H1 (cell line): ENCODE data around the gene LDLRAD4. TPM values are rescaled to one million over a fixed set of nuclear protein-coding genes. Genes with fewer than 3 reads are reported as not detected.

Experiments used
- CTCF ChIA-PET: fragments of 300-600 bp; sonication (Branson Sonifier 250); formaldehyde crosslinking; loops from one replicate; lab custom pipeline; 2021; ENCODE audit not compliant: partially characterized antibody; lab: Charles Lee
- POLR2A ChIA-PET: fragments of 300-600 bp; sonication (Branson Sonifier 250); formaldehyde crosslinking; loops from one replicate; lab custom pipeline; 2021; ENCODE audit warnings: inconsistent platforms; ENCODE audit not compliant: partially characterized antibody; lab: Charles Lee
- DNase-seq, 2 experiments: peaks; one replicate each; pipeline versions ENCODE4 v3.0.0 to v3.0.0-alpha.2; 2010 to 2022; ENCODE audit warnings: low spot score in 2 of 2, low read depth in 1 of 2, mixed read lengths in 1 of 2
- FAIRE-seq: peaks from 2 replicates; lab custom pipeline; 2011; peaks lifted over from hg19 to GRCh38; lab: Jason Lieb, UNC
- H2AFZ ChIP-seq: 2 replicates; pipeline ENCODE4 v1.8.1; 2012; ENCODE audit warnings: low read length, inconsistent platforms
- H2AK5ac ChIP-seq: 2 replicates; pipeline ENCODE4 v1.6.1; 2013; ENCODE audit warnings: low read depth, low read length
- H2BK120ac ChIP-seq: replicated peaks from 2 replicates; pipeline ENCODE3; 2013; ENCODE audit warnings: low read depth, low read length, inconsistent platforms
- H2BK12ac ChIP-seq: 2 replicates; pipeline ENCODE4 v1.6.1; 2013; ENCODE audit warnings: low read depth, low read length
- H2BK15ac ChIP-seq: 2 replicates; pipeline ENCODE4 v1.6.1; 2013; ENCODE audit warnings: low read length
- H2BK20ac ChIP-seq: 2 replicates; pipeline ENCODE4 v1.6.1; 2013; ENCODE audit warnings: low read length
- H2BK5ac ChIP-seq: 2 replicates; pipeline ENCODE4 v1.6.1; 2013; ENCODE audit warnings: low read depth, low read length
- H3K14ac ChIP-seq: 2 replicates; pipeline ENCODE4 v1.6.1; 2013; ENCODE audit warnings: inconsistent platforms; ENCODE audit not compliant: insufficient read length
- H3K18ac ChIP-seq: 2 replicates; pipeline ENCODE4 v1.6.1; 2013; ENCODE audit warnings: low read length; ENCODE audit errors: extremely low read depth
- H3K23ac ChIP-seq: 2 replicates; pipeline ENCODE4 v1.6.1; 2013; ENCODE audit warnings: inconsistent platforms; ENCODE audit not compliant: insufficient read length
- H3K23me2 ChIP-seq: 2 replicates; pipeline ENCODE4 v1.6.1; 2013; ENCODE audit warnings: low read depth, low read length
- H3K27ac ChIP-seq: 2 replicates; pipeline ENCODE4 v1.6.1; 2011; ENCODE audit warnings: low read depth, low read length, inconsistent platforms
- H3K27me3 ChIP-seq, 4 experiments: replicated peaks in 1 of 4; 1 replicate in 1 of 4; 2 replicates in 3 of 4; pipeline versions ENCODE4 v1.6.1 to v1.8.1; 2011 to 2013; ENCODE audit warnings: low read length in 3 of 4, mild to moderate bottlenecking in 3 of 4, inconsistent platforms in 2 of 4, mixed read lengths in 2 of 4, moderate library complexity in 1 of 4; ENCODE audit not compliant: control insufficient read depth in 3 of 4, insufficient read depth in 3 of 4; ENCODE audit errors: extremely low read depth in 1 of 4
- H3K36me3 ChIP-seq, 4 experiments: 2 replicates each; pipeline versions ENCODE4 v1.6.1 to v1.8.1; 2011 to 2013; ENCODE audit warnings: mild to moderate bottlenecking in 4 of 4, low read length in 3 of 4, moderate library complexity in 2 of 4, control low read depth in 1 of 4, inconsistent platforms in 1 of 4; ENCODE audit not compliant: insufficient read depth in 4 of 4, control insufficient read depth in 2 of 4
- H3K4ac ChIP-seq: replicated peaks from 2 replicates; pipeline ENCODE3; 2013; ENCODE audit warnings: low read length, low read depth, mixed read lengths, inconsistent platforms; ENCODE audit not compliant: insufficient read length
- H3K4me1 ChIP-seq, 4 experiments: replicated peaks in 1 of 4; 1 replicate in 1 of 4; 2 replicates in 3 of 4; pipeline versions ENCODE4 v1.6.1 to v1.8.1; 2011 to 2013; ENCODE audit warnings: low read length in 3 of 4, inconsistent platforms in 2 of 4, mixed read lengths in 1 of 4; ENCODE audit not compliant: insufficient read depth in 4 of 4, control insufficient read depth in 3 of 4
- H3K4me2 ChIP-seq, 2 experiments: 2 replicates each; pipeline versions ENCODE4 v1.6.1 to v1.8.1; 2011 to 2013; ENCODE audit warnings: low read depth in 2 of 2, low read length in 2 of 2, control low read depth in 1 of 2, inconsistent platforms in 1 of 2, mild to moderate bottlenecking in 1 of 2; ENCODE audit not compliant: insufficient read depth in 1 of 2
- H3K4me3 ChIP-seq, 4 experiments: fragments of 200-600, 300-600 bp in 1 of 4; sonication (generic), shearing (Covaris generic), sonication (Bioruptor Twin) in 1 of 4; 2 replicates each; pipeline versions ENCODE4 v1.5.1 to v1.8.1; 2011 to 2016; ENCODE audit warnings: low read length in 4 of 4, low read depth in 3 of 4, control low read depth in 2 of 4, inconsistent platforms in 2 of 4, mild to moderate bottlenecking in 2 of 4, mixed read lengths in 1 of 4, moderate library complexity in 1 of 4; ENCODE audit not compliant: insufficient read depth in 2 of 4; ENCODE audit errors: extremely low read depth in 1 of 4
- H3K56ac ChIP-seq: replicated peaks from 2 replicates; pipeline ENCODE3; 2013; ENCODE audit warnings: low read depth, mild to moderate bottlenecking, mixed read lengths, low read length, inconsistent platforms; ENCODE audit not compliant: insufficient read length
- H3K79me1 ChIP-seq: 2 replicates; pipeline ENCODE4 v1.6.1; 2013; ENCODE audit warnings: low read depth, low read length, control low read depth
- H3K79me2 ChIP-seq, 2 experiments: 2 replicates each; pipeline versions ENCODE4 v1.6.1 to v1.8.1; 2012 to 2013; ENCODE audit warnings: low read length in 2 of 2, mild to moderate bottlenecking in 2 of 2, inconsistent platforms in 1 of 2; ENCODE audit not compliant: insufficient read depth in 2 of 2, control insufficient read depth in 1 of 2
- H3K9ac ChIP-seq, 4 experiments: replicated peaks in 1 of 4; 1 replicate in 1 of 4; 2 replicates in 3 of 4; pipeline versions ENCODE4 v1.6.1 to v1.8.1; 2011 to 2013; ENCODE audit warnings: low read depth in 3 of 4, low read length in 3 of 4, control low read depth in 2 of 4, mild to moderate bottlenecking in 2 of 4, moderate library complexity in 2 of 4, inconsistent platforms in 1 of 4; ENCODE audit errors: extremely low read depth in 1 of 4
- H3K9me3 ChIP-seq, 2 experiments: 2 replicates each; pipeline versions ENCODE4 v1.6.1 to v1.8.1; 2012 to 2013; ENCODE audit warnings: mild to moderate bottlenecking in 2 of 2, moderate library complexity in 2 of 2, control low read depth in 1 of 2, inconsistent platforms in 1 of 2, low read depth in 1 of 2, low read length in 1 of 2, mixed read lengths in 1 of 2; ENCODE audit not compliant: insufficient read depth in 2 of 2
- H4K20me1 ChIP-seq, 2 experiments: replicated peaks in 1 of 2; 2 replicates each; pipeline versions ENCODE3 to v1.8.1; 2011 to 2013; ENCODE audit warnings: inconsistent platforms in 2 of 2, low read length in 2 of 2, mild to moderate bottlenecking in 1 of 2; ENCODE audit not compliant: insufficient read depth in 2 of 2, control insufficient read depth in 1 of 2
- H4K5ac ChIP-seq: 2 replicates; pipeline ENCODE4 v1.6.1; 2013; ENCODE audit warnings: low read length, low read depth, mixed read lengths, inconsistent platforms; ENCODE audit not compliant: insufficient read length
- H4K8ac ChIP-seq: 2 replicates; pipeline ENCODE4 v1.8.0; 2013; ENCODE audit warnings: mild to moderate bottlenecking, moderate library complexity, low read length, inconsistent platforms; ENCODE audit not compliant: insufficient read depth; ENCODE audit errors: extremely low read depth
- H4K91ac ChIP-seq: replicated peaks from 2 replicates; pipeline ENCODE3; 2013; ENCODE audit warnings: low read length, mixed read lengths, inconsistent platforms; ENCODE audit not compliant: insufficient read length
- BACH1 ChIP-seq: IDR thresholded peaks from 2 replicates; pipeline ENCODE4 v1.6.1; 2012; ENCODE audit warnings: low read length, improper control_type of control experiment
- EZH2 ChIP-seq: fragments of 200-600 bp; sonication (generic); IDR thresholded peaks from 2 replicates; pipeline ENCODE4 v1.7.1; 2012; ENCODE audit warnings: low read depth, mild to moderate bottlenecking, moderate library complexity, low read length, inconsistent platforms; ENCODE audit not compliant: severe bottlenecking
- KDM5A ChIP-seq: fragments of 200-600 bp; IDR thresholded peaks from 2 replicates; pipeline ENCODE4 v1.7.1; 2012; ENCODE audit warnings: mild to moderate bottlenecking, low read length, inconsistent platforms, mixed read lengths
- MAFK ChIP-seq: IDR thresholded peaks from 2 replicates; pipeline ENCODE4 v1.6.1; 2012; ENCODE audit warnings: low read depth, mild to moderate bottlenecking, improper control_type of control experiment, low read length
- NRF1 ChIP-seq: IDR thresholded peaks from 2 replicates; pipeline ENCODE4 v1.6.1; 2011; ENCODE audit warnings: mild to moderate bottlenecking, low read depth, low read length, improper control_type of control experiment
- RBBP5 ChIP-seq: IDR thresholded peaks from 2 replicates; pipeline ENCODE4 v1.7.1; 2012; ENCODE audit warnings: low read depth, mild to moderate bottlenecking, inconsistent platforms, low read length, moderate library complexity, borderline replicate concordance
- RFX5 ChIP-seq: IDR thresholded peaks from 2 replicates; pipeline ENCODE4 v1.6.1; 2011; ENCODE audit warnings: low read depth, low read length, improper control_type of control experiment, borderline replicate concordance
- RXRA ChIP-seq: IDR thresholded peaks from 2 replicates; pipeline ENCODE4 v1.6.1; 2011; ENCODE audit warnings: low read depth, mild to moderate bottlenecking, low read length, moderate library complexity; ENCODE audit not compliant: insufficient read depth
- SIRT6 ChIP-seq: IDR thresholded peaks from one replicate; pipeline ENCODE4 v1.7.1; 2012; ENCODE audit warnings: low read length, inconsistent platforms
- YY1 ChIP-seq: IDR thresholded peaks from 2 replicates; pipeline ENCODE4 v1.6.1; 2011; ENCODE audit warnings: low read depth, mild to moderate bottlenecking, low read length
- WGBS, 2 experiments: shearing (Covaris generic) in 1 of 2; methylation state at CpG; one replicate each; pipeline versions ENCODE4 v1.1.6 to v1.1.7; 2013 to 2015; ENCODE audit warnings: low lambda C conversion rate in 2 of 2, mixed read lengths in 2 of 2, inconsistent platforms in 1 of 2, low coverage in 1 of 2, missing lambda C conversion rate in 1 of 2; ENCODE audit not compliant: insufficient replicate concordance in 2 of 2, insufficient coverage in 1 of 2, insufficient read length in 1 of 2; ENCODE audit errors: extremely low coverage in 1 of 2, missing lambda C conversion rate in 1 of 2; 5-methylcytosine and 5-hydroxymethylcytosine counted together
- polyA plus RNA-seq, 7 experiments: library from polyadenylated mRNA; depleted of rRNA in 3 of 7; stranded (reverse) in 5 of 7; unstranded in 2 of 7; fragments of >200 nt in 5 of 7; fragments of 200-250 nt in 2 of 7; gene quantifications; 1 replicate in 5 of 7; 2 replicates in 1 of 7; 4 replicates in 1 of 7; pipeline versions ENCODE4 v1.2.1 to v1.2.3, GENCODE V29; 2011 to 2013; ENCODE audit warnings: missing spikeins in 2 of 7, mixed read lengths in 2 of 7
- total RNA-seq: library from RNA; stranded (reverse); fragmentation: NEBNext Ultra II Directional; extraction: Animal tissue kit (Norgen Biotek cat#: 25700); gene quantifications from 2 replicates; pipeline ENCODE4 v1.2.1, GENCODE V29; 2021
- TF ChIP-seq, protein P1 (sequence below): IDR thresholded peaks from 2 replicates; pipeline ENCODE4 v1.6.1; 2011; ENCODE audit warnings: low read length, improper control_type of control experiment

LDLRAD4 gene
- total and polyA plus RNA-seq, 2 of the 8 experiments (the other 6 are each of a cell fraction or from before 2014, with no cell fraction given) = 0.77 to 1.4 TPM

DNA sequence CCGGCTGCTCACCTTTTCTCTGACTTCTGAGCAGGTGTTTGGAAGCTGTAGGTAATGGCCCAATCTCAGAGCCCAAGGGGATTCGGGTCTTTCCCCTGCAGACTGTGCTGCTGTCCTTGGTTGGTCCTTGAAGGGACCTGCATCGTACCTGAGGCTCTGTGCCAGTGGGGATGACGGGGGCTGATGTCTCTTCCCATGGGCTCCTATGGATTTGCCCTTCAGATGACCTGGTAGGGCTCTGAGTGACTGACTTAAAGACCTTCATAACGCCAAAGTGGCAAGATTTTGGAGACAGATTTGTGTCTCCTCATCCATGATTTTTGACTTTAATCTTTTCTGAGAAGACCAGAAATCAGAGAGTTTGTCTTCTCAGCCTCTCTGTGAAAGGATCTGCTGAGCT, 341.7 kb downstream of the LDLRAD4 start:
- no peaks in the 10 kb centered on the region for H3K36me3 ChIP-seq
- H3K4me2 ChIP-seq = no peak overlapping the region
- H4K20me1 ChIP-seq = no peaks in the 10 kb centered on the region
- no peak overlapping the region for H3K4ac ChIP-seq
- no peak overlapping the region for H2AFZ ChIP-seq
- POLR2A ChIA-PET = no interaction called here
- no peak overlapping the region for H4K5ac ChIP-seq
- TF ChIP-seq BACH1 (no peak), RXRA (no peak), KDM5A (no peak), RBBP5 (no peak), YY1 (no peak), EZH2 (no peak), MAFK (no peak), NRF1 (no peak), SIRT6 (no peak), RFX5 (no peak)
- TF ChIP-seq, protein P1, sequence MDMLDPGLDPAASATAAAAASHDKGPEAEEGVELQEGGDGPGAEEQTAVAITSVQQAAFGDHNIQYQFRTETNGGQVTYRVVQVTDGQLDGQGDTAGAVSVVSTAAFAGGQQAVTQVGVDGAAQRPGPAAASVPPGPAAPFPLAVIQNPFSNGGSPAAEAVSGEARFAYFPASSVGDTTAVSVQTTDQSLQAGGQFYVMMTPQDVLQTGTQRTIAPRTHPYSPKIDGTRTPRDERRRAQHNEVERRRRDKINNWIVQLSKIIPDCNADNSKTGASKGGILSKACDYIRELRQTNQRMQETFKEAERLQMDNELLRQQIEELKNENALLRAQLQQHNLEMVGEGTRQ = no peak
- H2BK20ac ChIP-seq = no peak overlapping the region
- H2AK5ac ChIP-seq = no peak overlapping the region
- H3K27ac ChIP-seq = no peak overlapping the region
- H3K4me1 ChIP-seq = no peaks in the 10 kb centered on the region
- no peak overlapping the region for H3K18ac ChIP-seq
- no peak overlapping the region for H2BK15ac ChIP-seq
- H3K14ac ChIP-seq = no peak overlapping the region
- no peaks in the 10 kb centered on the region for H3K23me2 ChIP-seq
- DNase-seq (no peak), FAIRE-seq (no peak)
- H3K79me1 ChIP-seq = no peaks in the 10 kb centered on the region
- 83% methylated on average over 5 of the region's 5 CpGs; no CpG with 5 or more reads in 1 of the 2 experiments for WGBS, 2 experiments
- no peak overlapping the region; the same call in 1 of the 2 replicates for H4K8ac ChIP-seq
- no peak overlapping the region for H4K91ac ChIP-seq
- no peaks in the 10 kb centered on the region for H3K79me2 ChIP-seq
- H2BK12ac ChIP-seq = no peak overlapping the region
- H3K9ac ChIP-seq = no peak overlapping the region
- no peak overlapping the region for H2BK5ac ChIP-seq
- H3K23ac ChIP-seq = no peak overlapping the region
- H3K56ac ChIP-seq = no peak overlapping the region
- CTCF ChIA-PET = interaction anchor here (0.8 to 9.3 kb wide), 5 partner anchors 12 to 526 kb away, joined by 3 to 73 read pairs (median 4); no protein-coding TSS in a partner anchor
- H3K9me3 ChIP-seq = no peaks in the 10 kb centered on the region
- no peak overlapping the region for H3K4me3 ChIP-seq
- H3K27me3 ChIP-seq = no peaks in the 10 kb centered on the region
- H2BK120ac ChIP-seq = no peak overlapping the region
